Caco-2 (cell line): ENCODE data around the gene LIMS2. TPM values are rescaled to one million over a fixed set of nuclear protein-coding genes. Genes with fewer than 3 reads are reported as not detected.

Source experiments
- BruUV-seq: library from RNA; stranded (reverse); fragments of 400-500 nt; replicated peaks from 2 replicates; lab custom pipeline; 2021; lab: Mats Ljungman, UMichigan
- CTCF ChIA-PET: fragments of 300-600 bp; sonication (Branson Sonifier 250); formaldehyde crosslinking; loops from one replicate; lab custom pipeline; 2022; ENCODE audit warnings: antibody characterized with exemption; lab: Charles Lee
- POLR2A ChIA-PET: fragments of 300-600 bp; sonication (Branson Sonifier 250); formaldehyde crosslinking; loops from one replicate; lab custom pipeline; 2022; ENCODE audit warnings: antibody characterized with exemption; lab: Charles Lee
- DNase-seq, 2 experiments: peaks; one replicate each; pipeline versions ENCODE4 v3.0.0 to v3.0.0-alpha.2; 2020 to 2022
- H3K27me3 ChIP-seq: replicated peaks from 2 replicates; pipeline ENCODE4 v1.6.0; 2011; ENCODE audit warnings: low read length; ENCODE audit not compliant: control insufficient read depth, insufficient read depth
- H3K36me3 ChIP-seq: 2 replicates; pipeline ENCODE4 v1.5.1; 2011; ENCODE audit warnings: low read length; ENCODE audit not compliant: control insufficient read depth, insufficient read depth
- H3K4me1 ChIP-seq: fragments of 250-450 bp; sonication (Bioruptor Pico); 2 replicates; pipeline ENCODE4 v1.5.1; 2020; ENCODE audit warnings: mild to moderate bottlenecking
- H3K4me3 ChIP-seq: 2 replicates; pipeline ENCODE4 v1.5.1; 2011; ENCODE audit warnings: low read depth, mild to moderate bottlenecking, control low read depth, low read length
- H3K9me3 ChIP-seq: fragments of 250-450 bp; sonication (Bioruptor Pico); 2 replicates; pipeline ENCODE4 v1.5.1; 2020; ENCODE audit warnings: mild to moderate bottlenecking, moderate library complexity
- H3K27ac Mint-ChIP-seq: one replicate; pipeline ENCODE4 v1.8.0; 2022; ENCODE audit warnings: mixed read lengths; ENCODE audit not compliant: unreplicated experiment
- H3K27me3 Mint-ChIP-seq: one replicate; pipeline ENCODE4 v1.8.0; 2022; ENCODE audit warnings: mixed read lengths; ENCODE audit not compliant: insufficient read depth, unreplicated experiment
- H3K36me3 Mint-ChIP-seq: one replicate; pipeline ENCODE4 v1.8.0; 2022; ENCODE audit warnings: mild to moderate bottlenecking, mixed read lengths; ENCODE audit not compliant: insufficient read depth, unreplicated experiment
- H3K4me1 Mint-ChIP-seq: one replicate; pipeline ENCODE4 v1.8.0; 2022; ENCODE audit warnings: low read depth, mixed read lengths; ENCODE audit not compliant: unreplicated experiment
- H3K4me3 Mint-ChIP-seq: one replicate; pipeline ENCODE4 v1.8.0; 2022; ENCODE audit warnings: mild to moderate bottlenecking, moderate library complexity, mixed read lengths; ENCODE audit not compliant: unreplicated experiment
- H3K9me3 Mint-ChIP-seq: one replicate; pipeline ENCODE4 v1.8.0; 2022; ENCODE audit warnings: mixed read lengths; ENCODE audit not compliant: unreplicated experiment
- CTCF ChIP-seq, 2 experiments: fragments of 200-600 bp in 1 of 2; IDR thresholded peaks; 1 replicate in 1 of 2; 2 replicates in 1 of 2; pipeline versions ENCODE4 v1.5.1 to v1.8.0; 2011 to 2022; ENCODE audit warnings: antibody characterized with exemption in 1 of 2, control low read depth in 1 of 2, inconsistent platforms in 1 of 2, low read depth in 1 of 2, low read length in 1 of 2, mild to moderate bottlenecking in 1 of 2, moderate library complexity in 1 of 2; ENCODE audit not compliant: insufficient read depth in 1 of 2, severe bottlenecking in 1 of 2, unreplicated experiment in 1 of 2
- intact Hi-C: fragments of 100-400 bp; cut with micrococcal nuclease; formaldehyde crosslinking; loops from one replicate; pipeline ENCODE4 v1.10.0; 2022; ENCODE audit not compliant: unreplicated experiment
- total RNA-seq: library from RNA; stranded (reverse); gene quantifications from 2 replicates; pipeline ENCODE4 v1.2.3, GENCODE V29; 2022

Gene LIMS2
- total RNA-seq, 1 experiment from 2014 or later, result 10.0 TPM

- no peak overlapping the region for H3K4me3 Mint-ChIP-seq
- H3K4me3 ChIP-seq, result no peak overlapping the region
- peaks cover 32% of the 10 kb centered on the region for H3K9me3 ChIP-seq
- H3K36me3 Mint-ChIP-seq, result no peaks in the 10 kb centered on the region
- no peaks in the 10 kb centered on the region for H3K4me1 Mint-ChIP-seq
- intact Hi-C loops, result no loop called here
- no peak overlapping the region for H3K27ac Mint-ChIP-seq
- POLR2A ChIA-PET, result no interaction called here
- BruUV-seq, result no TSS peak
- no peaks in the 10 kb centered on the region for H3K36me3 ChIP-seq
- peaks cover 19% of the 10 kb centered on the region for H3K9me3 Mint-ChIP-seq
- no peak for DNase-seq
- no peaks in the 10 kb centered on the region for H3K4me1 ChIP-seq
- H3K27me3 ChIP-seq, result no peaks in the 10 kb centered on the region
- CTCF ChIA-PET, result no interaction called here
- H3K27me3 Mint-ChIP-seq, result no peaks in the 10 kb centered on the region
- no peak for TF ChIP-seq CTCF (IDR thresholded peaks at IDR 0.05; ENCODE audit: insufficient read depth in 1 of 2, low read depth in 1 of 2, low read length in 1 of 2, severe bottlenecking in 1 of 2, unreplicated experiment in 1 of 2)
Observed at GRCh38 chr2:127688405-127688804, 13.1 kb upstream of the LIMS2 start.

GRCh38 chr2:127685410-127686080, 10.2 kb upstream of the LIMS2 start:
- no peak overlapping the region for H3K4me3 Mint-ChIP-seq
- BruUV-seq, result no TSS peak
- H3K27me3 Mint-ChIP-seq, result peaks cover 3% of the 10 kb centered on the region
- POLR2A ChIA-PET, result no interaction called here
- H3K27me3 ChIP-seq, result no peaks in the 10 kb centered on the region
- no peak overlapping the region for H3K4me3 ChIP-seq
- H3K4me1 ChIP-seq, result no peaks in the 10 kb centered on the region
- TF ChIP-seq CTCF (IDR thresholded peaks at IDR 0.05; ENCODE audit: insufficient read depth in 1 of 2, low read depth in 1 of 2, low read length in 1 of 2, severe bottlenecking in 1 of 2, unreplicated experiment in 1 of 2), result no peak
- no peaks in the 10 kb centered on the region for H3K36me3 ChIP-seq
- CTCF ChIA-PET, result no interaction called here
- H3K27ac Mint-ChIP-seq, result no peak overlapping the region
- H3K9me3 Mint-ChIP-seq, result no peaks in the 10 kb centered on the region
- H3K9me3 ChIP-seq, result peaks cover 18% of the 10 kb centered on the region
- DNase-seq, result no peak
- intact Hi-C loops, result no loop called here
- H3K36me3 Mint-ChIP-seq, result no peaks in the 10 kb centered on the region
- no peaks in the 10 kb centered on the region for H3K4me1 Mint-ChIP-seq

- Mint-ChIP-seq H3K9me3 (no peaks in the 10 kb centered on the region), H3K4me3 (no peak overlapping the region), H3K36me3 (no peaks in the 10 kb centered on the region), H3K27me3 (peaks cover 3% of the 10 kb centered on the region), H3K27ac (no peak overlapping the region), H3K4me1 (no peaks in the 10 kb centered on the region)
- no TSS peak for BruUV-seq
- H3K9me3 ChIP-seq, result 0 out of 2 replicates have a peak, but pooled peaks cover 7% of the 10 kb centered on the region
- DNase-seq, result no peak
- ChIA-PET CTCF (interaction anchor here (1.5 kb wide), 1 partner anchor 92 kb away, joined by 3 read pairs; no protein-coding TSS in a partner anchor), POLR2A (no interaction called here)
- no peak for TF ChIP-seq CTCF (IDR thresholded peaks at IDR 0.05; ENCODE audit: insufficient read depth in 1 of 2, low read depth in 1 of 2, low read length in 1 of 2, severe bottlenecking in 1 of 2, unreplicated experiment in 1 of 2)
- no peaks in the 10 kb centered on the region for H3K27me3 ChIP-seq
- H3K36me3 ChIP-seq, result no peaks in the 10 kb centered on the region
- intact Hi-C loops, result no loop called here
- H3K4me3 ChIP-seq, result no peak overlapping the region
- H3K4me1 ChIP-seq, result no peaks in the 10 kb centered on the region
Observed at GRCh38 chr2:127683757-127684156, 8.4 kb upstream of the LIMS2 start.
